ENCODE data around the gene NKD1. TPM values are rescaled to one million over a fixed set of nuclear protein-coding genes. Genes with fewer than 3 reads are reported as not detected.

The NKD1 gene
- total RNA-seq, 2 donors from 2014 or later: 7.0 to 13.8 TPM

- Histone ChIP-seq H3K9me3 (no peaks in the 10 kb centered on the region), H3K27me3 (replicated peaks; ENCODE audit: insufficient read depth) (no peaks in the 10 kb centered on the region), H3K4me3 (no peak overlapping the region), H3K36me3 (no peaks in the 10 kb centered on the region), H3K27ac (no peak overlapping the region), H3K4me1 (replicated peaks) (no peaks in the 10 kb centered on the region)
- intact Hi-C loops (cut with DNase I): no loop called here
- no peak for DNase-seq (ENCODE audit: low spot score)
- no peak for TF ChIP-seq CTCF (IDR thresholded peaks at IDR 0.05)
- TF ChIP-seq POLR2A (IDR thresholded peaks at IDR 0.05): no peak
- no peak for TF ChIP-seq POLR2AphosphoS5 (IDR thresholded peaks at IDR 0.05)
- 75% methylated on average over 8 of the region's 8 CpGs for WGBS
Observed at GRCh38 chr16:50580180-50580798, 32.1 kb downstream of the NKD1 start.

- intact Hi-C loops (cut with DNase I): no loop called here
- Histone ChIP-seq H3K9me3 (no peaks in the 10 kb centered on the region), H3K27ac (no peak overlapping the region), H3K27me3 (replicated peaks; ENCODE audit: insufficient read depth) (no peaks in the 10 kb centered on the region), H3K36me3 (no peaks in the 10 kb centered on the region), H3K4me1 (replicated peaks) (no peaks in the 10 kb centered on the region), H3K4me3 (no peak overlapping the region)
- TF ChIP-seq POLR2A (IDR thresholded peaks at IDR 0.05): no peak
- no peak for TF ChIP-seq CTCF (IDR thresholded peaks at IDR 0.05)
- TF ChIP-seq POLR2AphosphoS5 (IDR thresholded peaks at IDR 0.05): no peak
- WGBS: 79% methylated on average over 4 of the region's 4 CpGs
- no peak for DNase-seq (ENCODE audit: low spot score)
Observed at GRCh38 chr16:50581845-50582244, 33.6 kb downstream of the NKD1 start.

GRCh38 chr16:50583211-50583610 lies 35.0 kb downstream of the NKD1 start:
- Histone ChIP-seq H3K27me3 (replicated peaks; ENCODE audit: insufficient read depth) (no peaks in the 10 kb centered on the region), H3K36me3 (no peaks in the 10 kb centered on the region), H3K27ac (no peak overlapping the region), H3K4me1 (replicated peaks) (no peaks in the 10 kb centered on the region), H3K4me3 (no peak overlapping the region), H3K9me3 (no peaks in the 10 kb centered on the region)
- no peak for DNase-seq (ENCODE audit: low spot score)
- 85% methylated on average over 3 of the region's 3 CpGs for WGBS
- intact Hi-C loops (cut with DNase I): no loop called here
- TF ChIP-seq POLR2A (IDR thresholded peaks at IDR 0.05) (no peak), POLR2AphosphoS5 (IDR thresholded peaks at IDR 0.05) (no peak), CTCF (IDR thresholded peaks at IDR 0.05) (no peak)

GRCh38 chr16:50584033-50584722 lies 36.0 kb downstream of the NKD1 start:
- H3K36me3 ChIP-seq: no peaks in the 10 kb centered on the region
- TF ChIP-seq POLR2AphosphoS5 (IDR thresholded peaks at IDR 0.05): no peak
- no peak for TF ChIP-seq POLR2A (IDR thresholded peaks at IDR 0.05)
- no peak for TF ChIP-seq CTCF (IDR thresholded peaks at IDR 0.05)
- no peak for DNase-seq (ENCODE audit: low spot score)
- no peaks in the 10 kb centered on the region for H3K4me1 ChIP-seq (replicated peaks)
- 68% methylated on average over 6 of the region's 6 CpGs for WGBS
- intact Hi-C loops (cut with DNase I): no loop called here
- no peaks in the 10 kb centered on the region for H3K9me3 ChIP-seq
- no peaks in the 10 kb centered on the region for H3K27me3 ChIP-seq (replicated peaks; ENCODE audit: insufficient read depth)
- H3K4me3 ChIP-seq: no peak overlapping the region
- H3K27ac ChIP-seq: peak overlapping the region in 1 of 2 donors; percentile 46

- WGBS: 40% methylated on average over 16 of the region's 16 CpGs
- no peaks in the 10 kb centered on the region for H3K9me3 ChIP-seq
- no peaks in the 10 kb centered on the region for H3K27me3 ChIP-seq (replicated peaks; ENCODE audit: insufficient read depth)
- no peak for DNase-seq (ENCODE audit: low spot score)
- H3K4me1 ChIP-seq (replicated peaks): no peaks in the 10 kb centered on the region
- peak overlapping the region; percentile 46 to 53 for H3K27ac ChIP-seq
- no peak for TF ChIP-seq POLR2AphosphoS5 (IDR thresholded peaks at IDR 0.05)
- no peak for TF ChIP-seq CTCF (IDR thresholded peaks at IDR 0.05)
- TF ChIP-seq POLR2A (IDR thresholded peaks at IDR 0.05): no peak
- H3K36me3 ChIP-seq: no peaks in the 10 kb centered on the region
- intact Hi-C loops (cut with DNase I): no loop called here
- no peak overlapping the region for H3K4me3 ChIP-seq
Observed at GRCh38 chr16:50585331-50585776, 37.2 kb downstream of the NKD1 start.
